ENCODE data around the gene NUP205. TPM values are rescaled to one million over a fixed set of nuclear protein-coding genes. Genes with fewer than 3 reads are reported as not detected.

The NUP205 gene
- total RNA-seq, 2 donors from 2014 or later, result 38.0 to 58.4 TPM

DNA sequence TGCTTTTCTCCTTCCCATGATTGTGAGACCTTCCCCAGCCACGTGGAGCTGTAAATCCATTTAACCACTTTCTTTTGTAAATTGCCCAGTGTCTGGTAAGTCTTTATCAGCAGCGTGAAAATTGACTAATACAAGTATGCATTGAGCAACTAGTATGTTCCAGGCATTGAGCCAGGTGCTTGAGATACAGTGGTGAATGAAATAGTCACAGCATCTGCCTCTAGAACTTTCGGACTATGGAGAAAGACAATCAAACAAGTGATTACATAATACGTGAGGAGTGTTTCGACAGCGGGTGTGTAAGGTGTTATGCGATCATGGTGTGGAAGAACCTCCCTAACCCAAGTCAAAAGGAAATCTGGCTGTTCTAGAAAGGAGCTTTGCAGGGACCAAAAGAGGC lies 21.6 kb upstream of the NUP205 start:
- no peak for DNase-seq
- intact Hi-C loops (cut with DNase I), result no loop called here
- H3K9me3 ChIP-seq, result no peaks in the 10 kb centered on the region

DNA sequence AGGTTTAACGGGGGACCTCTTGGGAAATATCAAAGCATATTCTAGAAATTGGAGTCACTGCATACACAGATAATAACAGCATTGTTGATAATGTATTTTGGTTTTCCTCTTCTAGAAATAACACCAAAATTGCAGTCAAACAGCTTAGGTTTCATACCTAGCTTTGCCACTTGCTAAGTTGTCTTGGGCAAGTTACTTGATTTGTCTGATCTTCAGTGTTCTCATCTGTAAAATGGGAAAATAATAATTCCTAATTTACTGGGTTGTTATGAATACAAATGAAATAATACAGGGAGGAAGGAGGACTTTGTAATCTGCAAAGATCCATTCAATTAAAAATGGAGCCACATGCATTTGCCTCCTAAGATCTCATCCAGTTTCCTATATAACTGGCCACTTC lies 20.3 kb upstream of the NUP205 start:
- intact Hi-C loops (cut with DNase I), result no loop called here
- no peaks in the 10 kb centered on the region for H3K27me3 ChIP-seq
- TF ChIP-seq, protein P1, sequence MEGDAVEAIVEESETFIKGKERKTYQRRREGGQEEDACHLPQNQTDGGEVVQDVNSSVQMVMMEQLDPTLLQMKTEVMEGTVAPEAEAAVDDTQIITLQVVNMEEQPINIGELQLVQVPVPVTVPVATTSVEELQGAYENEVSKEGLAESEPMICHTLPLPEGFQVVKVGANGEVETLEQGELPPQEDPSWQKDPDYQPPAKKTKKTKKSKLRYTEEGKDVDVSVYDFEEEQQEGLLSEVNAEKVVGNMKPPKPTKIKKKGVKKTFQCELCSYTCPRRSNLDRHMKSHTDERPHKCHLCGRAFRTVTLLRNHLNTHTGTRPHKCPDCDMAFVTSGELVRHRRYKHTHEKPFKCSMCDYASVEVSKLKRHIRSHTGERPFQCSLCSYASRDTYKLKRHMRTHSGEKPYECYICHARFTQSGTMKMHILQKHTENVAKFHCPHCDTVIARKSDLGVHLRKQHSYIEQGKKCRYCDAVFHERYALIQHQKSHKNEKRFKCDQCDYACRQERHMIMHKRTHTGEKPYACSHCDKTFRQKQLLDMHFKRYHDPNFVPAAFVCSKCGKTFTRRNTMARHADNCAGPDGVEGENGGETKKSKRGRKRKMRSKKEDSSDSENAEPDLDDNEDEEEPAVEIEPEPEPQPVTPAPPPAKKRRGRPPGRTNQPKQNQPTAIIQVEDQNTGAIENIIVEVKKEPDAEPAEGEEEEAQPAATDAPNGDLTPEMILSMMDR (IDR thresholded peaks at IDR 0.05), result no peak
- H3K27ac ChIP-seq, result no peak overlapping the region
- H3K4me1 ChIP-seq, result no peaks in the 10 kb centered on the region
- no peaks in the 10 kb centered on the region for H3K9me3 ChIP-seq
- no peak for DNase-seq
- no peak overlapping the region for H3K4me3 ChIP-seq
- H3K36me3 ChIP-seq, result no peaks in the 10 kb centered on the region
- no peak overlapping the region for H3K9ac ChIP-seq (ENCODE audit: low read depth in 2 of 2, low read length in 2 of 2)

More for the DNA sequence above, 21.6 kb upstream of the NUP205 start:
- no peak overlapping the region for H3K27ac ChIP-seq
- H3K4me1 ChIP-seq, result no peaks in the 10 kb centered on the region
- H3K4me3 ChIP-seq, result no peak overlapping the region
- H3K9ac ChIP-seq (ENCODE audit: low read depth in 2 of 2, low read length in 2 of 2), result no peak overlapping the region
- TF ChIP-seq, protein P1 (IDR thresholded peaks at IDR 0.05), result no peak
- H3K36me3 ChIP-seq, result no peaks in the 10 kb centered on the region
- no peaks in the 10 kb centered on the region for H3K27me3 ChIP-seq

- H3K36me3 ChIP-seq, result no peaks in the 10 kb centered on the region
- H3K9me3 ChIP-seq, result no peaks in the 10 kb centered on the region
- no peaks in the 10 kb centered on the region for H3K4me1 ChIP-seq
- H3K27me3 ChIP-seq, result no peaks in the 10 kb centered on the region
- H3K27ac ChIP-seq, result no peak overlapping the region
- H3K4me3 ChIP-seq, result no peak overlapping the region
- intact Hi-C loops (cut with DNase I), result no loop called here
- H3K9ac ChIP-seq (ENCODE audit: low read depth in 2 of 2, low read length in 2 of 2), result no peak overlapping the region
- TF ChIP-seq, protein P1 (IDR thresholded peaks at IDR 0.05), result no peak
- DNase-seq, result no peak
These were observed 19.8 kb upstream of the NUP205 start for GRCh38 chr7:135537905-135538304.

GRCh38 chr7:135538376-135538775 lies 19.3 kb upstream of the NUP205 start:
- Histone ChIP-seq H3K9ac (ENCODE audit: low read depth in 2 of 2, low read length in 2 of 2) (no peak overlapping the region), H3K9me3 (no peaks in the 10 kb centered on the region), H3K4me1 (no peaks in the 10 kb centered on the region), H3K4me3 (no peak overlapping the region), H3K36me3 (no peaks in the 10 kb centered on the region), H3K27ac (no peak overlapping the region), H3K27me3 (no peaks in the 10 kb centered on the region)
- intact Hi-C loops (cut with DNase I), result no loop called here
- TF ChIP-seq, protein P1 (IDR thresholded peaks at IDR 0.05), result no peak
- no peak for DNase-seq

DNA sequence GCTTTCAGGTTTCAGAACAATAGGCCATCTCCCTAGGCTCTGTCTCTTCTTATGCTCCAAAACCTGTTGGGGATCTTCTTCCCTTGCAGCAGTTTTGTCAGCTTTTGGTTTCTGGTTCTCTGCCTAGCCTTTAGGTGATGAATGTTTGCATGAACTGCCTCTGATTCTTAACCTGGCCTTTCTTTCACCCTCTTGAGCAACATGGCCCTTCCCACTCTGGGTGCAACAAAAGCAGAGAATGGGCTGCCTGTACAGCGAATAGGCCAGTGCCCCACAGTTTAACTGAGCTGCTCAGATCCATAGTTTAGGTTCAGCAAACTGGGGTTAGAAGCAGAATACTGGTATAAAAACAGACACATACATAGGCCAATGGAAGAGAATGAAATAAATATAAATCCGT lies 18.1 kb upstream of the NUP205 start:
- H3K36me3 ChIP-seq, result no peaks in the 10 kb centered on the region
- H3K4me1 ChIP-seq, result no peaks in the 10 kb centered on the region
- TF ChIP-seq, protein P1 (IDR thresholded peaks at IDR 0.05), result no peak
- DNase-seq, result no peak
- H3K27me3 ChIP-seq, result no peaks in the 10 kb centered on the region
- H3K4me3 ChIP-seq, result no peak overlapping the region
- H3K9me3 ChIP-seq, result no peaks in the 10 kb centered on the region
- H3K27ac ChIP-seq, result no peak overlapping the region
- intact Hi-C loops (cut with DNase I), result no loop called here
- H3K9ac ChIP-seq (ENCODE audit: low read depth in 2 of 2, low read length in 2 of 2), result no peak overlapping the region

DNA sequence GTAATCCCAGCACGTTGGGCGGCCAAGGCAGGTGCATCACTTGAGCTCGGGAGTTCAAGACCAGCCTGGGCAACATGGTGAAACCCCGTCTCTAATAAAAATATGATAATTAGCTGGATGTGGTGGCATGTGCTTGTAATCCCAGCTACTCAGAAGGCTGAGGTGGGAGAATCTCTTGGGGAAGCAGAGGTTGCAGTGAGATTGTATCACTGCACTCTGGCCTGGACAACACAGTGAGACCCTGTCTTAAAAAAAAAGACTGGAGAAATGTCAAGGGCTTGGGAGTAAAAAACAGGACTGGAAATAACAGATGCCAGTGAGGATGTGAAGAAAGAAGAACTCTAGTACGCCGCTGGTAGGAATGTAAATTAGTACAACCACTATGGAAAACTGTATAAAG lies 16.7 kb upstream of the NUP205 start:
- H3K36me3 ChIP-seq, result no peaks in the 10 kb centered on the region
- H3K9me3 ChIP-seq, result no peaks in the 10 kb centered on the region
- H3K27ac ChIP-seq, result no peak overlapping the region
- no peak overlapping the region for H3K4me3 ChIP-seq
- no peak overlapping the region for H3K9ac ChIP-seq (ENCODE audit: low read depth in 2 of 2, low read length in 2 of 2)
- H3K4me1 ChIP-seq, result no peaks in the 10 kb centered on the region
- H3K27me3 ChIP-seq, result no peaks in the 10 kb centered on the region
- intact Hi-C loops (cut with DNase I), result no loop called here
- no peak for DNase-seq
- TF ChIP-seq, protein P1 (IDR thresholded peaks at IDR 0.05), result no peak
